Esophagus muscularis mucosa (tissue), 4 donors: ENCODE data around the gene CCT7. TPM values are rescaled to one million over a fixed set of nuclear protein-coding genes. Genes with fewer than 3 reads are reported as not detected.

ENCODE experiments used
- DNase-seq: peaks from one replicate; pipeline ENCODE4 v3.0.0-alpha.2; 2017; ENCODE audit errors: extremely low spot score
- H3K27ac ChIP-seq, 4 donors: fragments of 200-600 bp; sonication (generic); replicated peaks in 1 of 4; 1 replicate in 3 of 4; 2 replicates in 1 of 4; pipeline ENCODE4 v1.5.1; 2016 to 2019; ENCODE audit warnings: mild to moderate bottlenecking in 1 of 4
- H3K27me3 ChIP-seq, 4 donors: fragments of 200-600 bp; sonication (generic); one replicate each; pipeline versions ENCODE4 v1.5.1 to v1.6.0; 2016 to 2019
- H3K36me3 ChIP-seq, 4 donors: fragments of 200-600 bp; sonication (generic); one replicate each; pipeline ENCODE4 v1.5.1; 2016 to 2019
- H3K4me1 ChIP-seq, 4 donors: fragments of 200-600 bp; sonication (generic); one replicate each; pipeline ENCODE4 v1.5.1; 2016 to 2019
- H3K4me3 ChIP-seq, 4 donors: fragments of 200-600 bp; sonication (generic); 1 replicate in 2 of 4; 2 replicates in 2 of 4; pipeline ENCODE4 v1.5.1; 2016 to 2019; ENCODE audit warnings: mild to moderate bottlenecking in 4 of 4, moderate library complexity in 1 of 4
- H3K9me3 ChIP-seq, 4 donors: fragments of 200-600 bp; sonication (generic); 1 replicate in 3 of 4; 2 replicates in 1 of 4; pipeline ENCODE4 v1.5.1; 2016 to 2019
- CTCF ChIP-seq, 3 experiments: fragments of 200-600 bp in 2 of 3; fragments of 450-650 bp in 1 of 3; sonication (generic) in 2 of 3; IDR thresholded peaks; one replicate each; pipeline ENCODE4 v1.5.1; 2017 to 2019; ENCODE audit warnings: antibody characterized with exemption in 3 of 3, mild to moderate bottlenecking in 2 of 3, moderate library complexity in 1 of 3
- EP300 ChIP-seq: sonication (generic); formaldehyde crosslinking; IDR thresholded peaks from one replicate; pipeline ENCODE4 v1.6.1; 2017; ENCODE audit warnings: antibody characterized with exemption
- POLR2A ChIP-seq: fragments of 450-650 bp; IDR thresholded peaks from one replicate; pipeline ENCODE4 v1.6.1; 2017; ENCODE audit warnings: antibody characterized with exemption, moderate library complexity, mild to moderate bottlenecking, low read depth
- POLR2AphosphoS5 ChIP-seq, 2 donors: sonication (generic); formaldehyde crosslinking; IDR thresholded peaks; one replicate each; pipeline ENCODE4 v1.6.1; 2017; ENCODE audit warnings: antibody characterized with exemption in 2 of 2
- WGBS: methylation state at CpG from one replicate; pipeline ENCODE4 v1.1.5; 2018; 5-methylcytosine and 5-hydroxymethylcytosine counted together
- intact Hi-C: fragments of 100-400 bp; cut with DNase I; formaldehyde crosslinking; loops from one replicate; pipeline ENCODE4 v1.15.1; 2023
- total RNA-seq, 4 donors: library from RNA; depleted of rRNA; stranded (reverse); fragments of >200 nt; gene quantifications; one replicate each; pipeline versions ENCODE4 v1.1.0 to v1.2.1, GENCODE V29; 2016

Gene CCT7
- total RNA-seq, 4 donors from 2014 or later = 193 to 244 (median 222) TPM

GRCh38 chr2:73254343-73255006, 20.4 kb downstream of the CCT7 start:
- no peaks in the 10 kb centered on the region for H3K4me1 ChIP-seq
- no peak for DNase-seq
- H3K27ac ChIP-seq = no peak overlapping the region
- H3K27me3 ChIP-seq = no peaks in the 10 kb centered on the region
- no peaks in the 10 kb centered on the region for H3K9me3 ChIP-seq
- TF ChIP-seq EP300 (no peak), POLR2AphosphoS5 (IDR thresholded peaks at IDR 0.05) (no peak), CTCF (IDR thresholded peaks at IDR 0.05) (no peak), POLR2A (no peak)
- WGBS = 92% methylated on average over 7 of the region's 7 CpGs
- peaks cover 39 to 64% (median 60%) of the 10 kb centered on the region in 4 donors for H3K36me3 ChIP-seq
- intact Hi-C loops = no loop called here
- no peak overlapping the region for H3K4me3 ChIP-seq

- WGBS = 56% methylated on average over 3 of the region's 4 CpGs
- DNase-seq = no peak
- TF ChIP-seq POLR2AphosphoS5 (IDR thresholded peaks at IDR 0.05) (no peak), POLR2A (no peak), CTCF (IDR thresholded peaks at IDR 0.05) (no peak), EP300 (no peak)
- Histone ChIP-seq H3K27me3 (no peaks in the 10 kb centered on the region), H3K9me3 (no peaks in the 10 kb centered on the region), H3K36me3 (peaks cover 33 to 58% (median 53%) of the 10 kb centered on the region in 4 donors), H3K4me1 (peaks cover 0 to under 1% (median 0%) of the 10 kb centered on the region in 4 donors), H3K4me3 (no peak overlapping the region), H3K27ac (no peak overlapping the region)
- intact Hi-C loops = no loop called here
Measured at GRCh38 chr2:73255007-73255644, 21.0 kb downstream of the CCT7 start.

GRCh38 chr2:73255907-73256617, 22.0 kb downstream of the CCT7 start:
- Histone ChIP-seq H3K4me3 (no peak overlapping the region), H3K4me1 (peaks cover 0 to 2% (median 0%) of the 10 kb centered on the region in 4 donors), H3K9me3 (no peaks in the 10 kb centered on the region), H3K27me3 (no peaks in the 10 kb centered on the region), H3K27ac (no peak overlapping the region), H3K36me3 (peaks cover 23 to 48% (median 44%) of the 10 kb centered on the region in 4 donors)
- TF ChIP-seq POLR2A = no peak
- TF ChIP-seq POLR2AphosphoS5 (IDR thresholded peaks at IDR 0.05) = no peak
- TF ChIP-seq EP300 = no peak
- TF ChIP-seq CTCF (IDR thresholded peaks at IDR 0.05) = no peak
- intact Hi-C loops = no loop called here
- 72% methylated on average over 5 of the region's 5 CpGs for WGBS
- no peak for DNase-seq

GRCh38 chr2:73256618-73256922, 22.5 kb downstream of the CCT7 start:
- Histone ChIP-seq H3K27ac (no peak overlapping the region), H3K4me3 (no peak overlapping the region), H3K27me3 (no peaks in the 10 kb centered on the region), H3K9me3 (no peaks in the 10 kb centered on the region), H3K4me1 (peaks cover 0 to 2% (median 0%) of the 10 kb centered on the region in 4 donors), H3K36me3 (peaks cover 18 to 43% (median 39%) of the 10 kb centered on the region in 4 donors)
- no peak for TF ChIP-seq EP300
- no peak for TF ChIP-seq CTCF (IDR thresholded peaks at IDR 0.05)
- TF ChIP-seq POLR2A = no peak
- no peak for TF ChIP-seq POLR2AphosphoS5 (IDR thresholded peaks at IDR 0.05)
- WGBS = no CpG with 5 or more reads among the region's 1 CpG
- intact Hi-C loops = no loop called here
- DNase-seq = no peak
